Hepatocyte (in vitro differentiated cells): ENCODE data around the gene OCRL.

Source experiments
- EZH2 ChIP-seq: fragments of 200-600 bp; sonication (generic); IDR thresholded peaks from 2 replicates; pipeline ENCODE4 v1.6.1; 2016; ENCODE audit warnings: antibody characterized with exemption, mild to moderate bottlenecking, borderline replicate concordance
- TF ChIP-seq, protein P1 (sequence below): fragments of 200-600 bp; sonication (generic); IDR thresholded peaks from 2 replicates; pipeline ENCODE4 v1.5.1; 2016; ENCODE audit warnings: antibody characterized with exemption, mild to moderate bottlenecking; ENCODE audit not compliant: poor library complexity

DNA sequence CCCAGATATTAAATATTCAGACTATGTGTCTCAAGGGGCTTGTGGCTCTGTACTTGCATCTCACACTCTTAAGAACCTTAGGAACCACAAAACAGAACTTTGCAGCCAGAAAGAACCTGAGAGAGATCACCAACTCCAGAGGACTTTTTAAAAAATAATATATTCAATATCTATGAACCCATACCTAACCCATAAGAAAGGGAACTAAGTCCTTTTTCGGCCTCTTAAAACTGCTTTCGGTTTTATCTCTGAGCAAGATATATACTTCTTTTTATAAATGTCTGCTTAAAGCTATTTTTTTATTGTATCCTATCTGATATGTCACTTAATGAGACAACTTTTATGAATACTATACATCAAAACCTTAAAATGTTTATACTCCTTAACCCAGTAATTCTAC, 27.6 kb upstream of the OCRL start:
- TF ChIP-seq, protein P1, sequence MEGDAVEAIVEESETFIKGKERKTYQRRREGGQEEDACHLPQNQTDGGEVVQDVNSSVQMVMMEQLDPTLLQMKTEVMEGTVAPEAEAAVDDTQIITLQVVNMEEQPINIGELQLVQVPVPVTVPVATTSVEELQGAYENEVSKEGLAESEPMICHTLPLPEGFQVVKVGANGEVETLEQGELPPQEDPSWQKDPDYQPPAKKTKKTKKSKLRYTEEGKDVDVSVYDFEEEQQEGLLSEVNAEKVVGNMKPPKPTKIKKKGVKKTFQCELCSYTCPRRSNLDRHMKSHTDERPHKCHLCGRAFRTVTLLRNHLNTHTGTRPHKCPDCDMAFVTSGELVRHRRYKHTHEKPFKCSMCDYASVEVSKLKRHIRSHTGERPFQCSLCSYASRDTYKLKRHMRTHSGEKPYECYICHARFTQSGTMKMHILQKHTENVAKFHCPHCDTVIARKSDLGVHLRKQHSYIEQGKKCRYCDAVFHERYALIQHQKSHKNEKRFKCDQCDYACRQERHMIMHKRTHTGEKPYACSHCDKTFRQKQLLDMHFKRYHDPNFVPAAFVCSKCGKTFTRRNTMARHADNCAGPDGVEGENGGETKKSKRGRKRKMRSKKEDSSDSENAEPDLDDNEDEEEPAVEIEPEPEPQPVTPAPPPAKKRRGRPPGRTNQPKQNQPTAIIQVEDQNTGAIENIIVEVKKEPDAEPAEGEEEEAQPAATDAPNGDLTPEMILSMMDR, result no peak
- no peak for TF ChIP-seq EZH2
